ENCODE results near the gene XRCC1.
"Not testable (repeated sequence)": the region's sequence is repeated elsewhere in the genome, so short reads cannot be mapped to it uniquely, and the experiment has no call there.

The XRCC1 gene

GRCh38 chr19:43594710-43595604 is 19.6 kb upstream of the XRCC1 start:
- TF ChIP-seq ZFX (IDR thresholded peaks at IDR 0.05; ENCODE audit: borderline replicate concordance), result no peak
- peak; percentile 94 for TF ChIP-seq CTCF (IDR thresholded peaks at IDR 0.05)
- peak overlapping the region; percentile 86 for H3K27ac ChIP-seq

DNA sequence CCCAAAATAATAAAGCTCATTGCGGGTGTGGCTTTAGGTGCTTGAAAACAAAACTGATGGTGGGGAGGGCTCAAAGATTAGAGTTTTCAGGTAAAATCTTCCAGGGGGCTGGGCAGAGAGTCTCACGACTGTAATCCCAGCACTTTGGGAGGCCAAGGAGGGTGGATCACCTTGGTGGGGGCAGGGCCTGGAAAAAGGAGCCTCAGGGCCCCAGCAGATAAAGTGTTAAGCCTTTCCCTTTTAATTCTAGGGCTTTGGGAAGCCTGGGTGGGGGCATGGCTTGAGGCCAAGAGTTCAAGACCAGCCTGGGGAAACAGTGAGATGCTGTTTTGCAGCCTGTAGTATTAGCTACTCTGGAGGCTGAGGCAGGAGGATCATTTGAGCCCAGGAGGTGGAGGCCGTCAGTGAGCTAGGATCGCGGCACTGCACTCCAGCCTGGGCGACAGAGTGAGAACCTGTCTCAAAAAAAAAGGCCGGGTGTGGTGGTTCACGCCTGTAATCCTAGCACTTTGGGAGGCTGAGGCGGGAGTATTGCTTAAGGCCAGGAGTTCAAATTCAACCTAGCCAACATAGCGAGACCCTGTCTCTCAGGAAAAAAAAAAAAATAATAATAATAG is 18.9 kb upstream of the XRCC1 start:
- H3K27ac ChIP-seq, result no peak overlapping the region; the same call in 1 of the 2 replicates
- TF ChIP-seq ZFX (IDR thresholded peaks at IDR 0.05; ENCODE audit: borderline replicate concordance), result no peak
- no peak for TF ChIP-seq CTCF (IDR thresholded peaks at IDR 0.05)

DNA sequence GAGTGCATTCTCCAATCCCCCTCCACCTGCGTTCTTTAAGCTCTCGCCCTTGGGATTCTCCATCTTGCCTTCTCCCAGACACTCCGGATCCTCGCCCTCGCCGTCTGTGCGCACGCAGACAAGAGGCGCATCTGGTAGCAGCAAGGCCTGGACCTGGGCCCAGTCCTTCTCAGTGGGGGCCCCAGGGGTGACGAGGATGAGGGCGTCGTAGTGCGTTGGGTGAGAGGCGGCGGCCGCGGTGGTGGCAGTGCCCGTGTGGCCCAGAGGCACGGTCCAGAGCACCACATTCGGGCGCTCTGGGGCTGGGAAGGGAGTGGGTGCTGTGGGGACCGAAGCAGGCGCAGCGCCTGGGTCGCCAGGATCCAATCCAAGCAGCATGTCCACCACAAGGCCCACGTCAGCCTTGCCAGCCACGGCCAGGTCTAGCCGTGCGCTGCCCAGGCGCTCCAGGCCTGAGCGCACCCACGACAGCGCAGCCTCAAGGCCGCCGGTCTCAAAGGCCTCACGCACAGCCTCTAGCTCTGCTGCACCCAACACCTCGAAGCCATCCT is 17.5 kb upstream of the XRCC1 start:
- TF ChIP-seq ZFX (IDR thresholded peaks at IDR 0.05; ENCODE audit: borderline replicate concordance) (no peak), CTCF (IDR thresholded peaks at IDR 0.05) (no peak)

DNA sequence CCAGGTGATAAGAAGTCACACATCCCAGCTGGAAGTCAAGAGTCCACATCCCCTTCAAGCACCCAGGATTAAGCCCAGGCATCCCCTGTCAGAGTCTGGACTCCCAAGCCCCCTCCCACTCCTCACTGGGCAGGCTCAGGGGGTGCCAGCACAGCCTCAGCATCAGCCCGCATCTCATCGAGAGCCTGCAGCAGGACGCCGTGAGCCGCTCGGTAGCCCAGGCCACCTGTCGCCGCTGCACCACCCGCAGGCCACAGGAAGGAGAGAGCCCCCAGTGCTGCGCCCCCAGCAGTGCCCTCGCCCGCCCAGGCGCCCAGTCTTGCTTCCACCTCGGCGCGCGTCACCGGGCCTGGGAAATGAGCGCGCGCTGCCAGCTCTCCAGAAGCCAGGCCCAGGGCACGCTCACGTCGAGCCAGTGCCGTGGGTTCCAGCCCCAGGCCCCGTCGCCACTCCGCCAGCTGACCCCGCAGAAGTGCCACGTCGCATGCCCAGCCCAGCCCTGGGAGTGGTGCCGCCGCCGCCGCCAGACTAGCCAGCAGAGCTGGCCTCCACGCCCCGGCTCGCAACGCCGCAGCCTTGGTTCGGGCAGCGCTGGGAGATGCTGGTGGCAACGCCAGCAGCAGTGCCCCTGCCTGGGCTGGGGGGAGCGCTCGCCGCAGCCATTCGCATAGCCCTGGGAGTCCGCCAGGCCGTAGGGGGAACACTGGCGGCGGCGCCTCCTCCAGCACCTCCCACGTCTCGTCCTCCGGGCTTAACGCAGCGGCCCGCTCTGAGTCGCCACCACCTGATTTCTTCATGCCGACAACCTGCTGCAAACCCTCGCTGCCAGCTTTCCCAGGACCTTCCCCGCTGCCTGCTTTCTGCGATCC is 16.8 kb upstream of the XRCC1 start:
- no peak for TF ChIP-seq ZFX (IDR thresholded peaks at IDR 0.05; ENCODE audit: borderline replicate concordance)
- no peak for TF ChIP-seq CTCF (IDR thresholded peaks at IDR 0.05)
- H3K27ac ChIP-seq, result no peak overlapping the region

More for the DNA sequence above, 17.5 kb upstream of the XRCC1 start:
- no peak overlapping the region for H3K27ac ChIP-seq

- no peak for TF ChIP-seq CTCF (IDR thresholded peaks at IDR 0.05)
- TF ChIP-seq ZFX (IDR thresholded peaks at IDR 0.05; ENCODE audit: borderline replicate concordance), result no peak
- H3K27ac ChIP-seq, result no peak overlapping the region
Measured at GRCh38 chr19:43589678-43590077, 14.4 kb upstream of the XRCC1 start.

DNA sequence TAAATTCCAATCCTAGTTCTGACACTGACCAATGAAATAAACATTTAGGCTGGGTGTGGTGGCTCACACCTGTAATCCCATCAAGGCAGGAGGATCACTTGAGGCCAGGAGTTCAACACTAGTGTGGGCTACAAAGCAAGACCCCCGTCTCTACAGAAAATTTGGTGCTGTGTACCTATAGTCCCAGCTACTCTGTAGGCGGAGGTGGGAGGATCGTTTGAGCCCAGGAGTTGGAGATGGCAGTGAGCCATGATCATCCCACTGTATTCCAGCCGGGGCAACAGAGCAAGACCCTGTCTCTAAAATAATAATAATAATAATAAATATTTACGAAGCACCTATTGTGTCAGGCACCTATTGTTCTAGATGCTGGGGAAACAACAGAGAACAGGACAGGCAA is 13.9 kb upstream of the XRCC1 start:
- TF ChIP-seq CTCF (IDR thresholded peaks at IDR 0.05), result no peak
- no peak for TF ChIP-seq ZFX (IDR thresholded peaks at IDR 0.05; ENCODE audit: borderline replicate concordance)
- H3K27ac ChIP-seq, result no peak overlapping the region

DNA sequence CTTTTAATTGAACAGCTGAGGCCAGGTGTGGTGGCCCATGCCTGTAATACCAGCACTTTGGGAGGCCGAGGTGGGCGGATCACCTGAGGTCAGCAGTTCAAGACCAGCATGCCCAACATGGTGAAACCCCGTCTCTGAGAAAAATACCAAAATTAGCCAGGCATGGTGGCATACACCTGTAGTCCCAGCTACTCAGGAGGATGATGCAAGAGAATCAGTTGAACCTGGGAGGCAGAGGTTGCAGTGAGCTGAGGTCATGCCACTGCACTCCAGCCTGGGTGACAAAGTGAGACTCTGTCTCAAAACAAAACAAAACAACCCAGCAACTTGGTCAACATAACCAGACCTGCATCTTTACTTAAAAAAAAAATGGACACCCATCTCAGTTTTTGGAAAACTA is 11.7 kb upstream of the XRCC1 start:
- H3K27ac ChIP-seq, result not testable (repeated sequence)

Data from 22Rv1 (cell line).